SIG-M5 treated with dmso at 0.1 percent for 504 hours (cell line): ENCODE measurements around the gene ADSL.

Experiments
- DNase-seq: peaks from one replicate; lab custom pipeline; 2025; ENCODE audit not compliant: unreplicated experiment; lab: John Stamatoyannopoulos, UW

Gene ADSL

DNA sequence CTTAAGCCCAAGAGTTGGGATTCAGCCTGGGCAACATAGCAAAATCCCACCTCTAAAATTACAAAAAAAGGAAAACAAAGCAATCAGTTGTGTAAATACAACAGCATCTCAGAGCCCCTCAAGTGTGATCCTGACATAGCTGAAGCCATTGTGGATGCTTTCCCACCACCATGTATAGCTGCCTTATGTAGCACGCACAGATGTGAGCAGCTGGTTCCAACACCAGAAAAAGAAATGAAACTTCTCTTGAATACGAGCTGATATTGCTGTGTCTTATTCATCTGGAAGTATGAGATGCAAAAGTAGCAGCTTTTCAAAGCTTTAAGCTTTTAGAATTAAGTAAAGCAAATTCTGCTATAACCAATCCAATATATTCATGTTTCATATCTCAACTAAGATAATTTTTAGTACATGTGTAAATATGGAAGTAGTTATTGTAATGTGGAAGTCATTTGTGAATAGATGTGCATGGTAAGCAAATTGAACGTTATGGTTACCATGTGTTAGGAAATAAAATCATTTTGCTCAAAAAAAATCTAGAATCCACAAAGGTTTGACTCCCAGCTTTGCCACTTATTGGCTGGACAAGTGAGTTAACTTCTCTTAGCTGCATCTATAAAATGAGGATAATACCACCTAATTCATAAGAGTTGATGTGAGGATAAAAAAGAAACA, 87.3 kb downstream of the ADSL start:
- DNase-seq: no peak

- no peak for DNase-seq
These were observed 87.8 kb downstream of the ADSL start for GRCh38 chr22:40434106-40434505.

GRCh38 chr22:40434745-40435144, 88.4 kb downstream of the ADSL start:
- DNase-seq: peak; percentile 27

GRCh38 chr22:40436505-40437431, 90.5 kb downstream of the ADSL start:
- peak; percentile 98 for DNase-seq
